GM04503 (cell line): Measurements from ENCODE around the gene MBD3.
"Not testable (repeated sequence)": the region's sequence is repeated elsewhere in the genome, so short reads cannot be mapped to it uniquely, and the experiment has no call there.

Experiments
- DNase-seq: peaks from one replicate; pipeline ENCODE4 v3.0.0-alpha.2; 2012; ENCODE audit warnings: low read depth

The MBD3 gene, protein sequence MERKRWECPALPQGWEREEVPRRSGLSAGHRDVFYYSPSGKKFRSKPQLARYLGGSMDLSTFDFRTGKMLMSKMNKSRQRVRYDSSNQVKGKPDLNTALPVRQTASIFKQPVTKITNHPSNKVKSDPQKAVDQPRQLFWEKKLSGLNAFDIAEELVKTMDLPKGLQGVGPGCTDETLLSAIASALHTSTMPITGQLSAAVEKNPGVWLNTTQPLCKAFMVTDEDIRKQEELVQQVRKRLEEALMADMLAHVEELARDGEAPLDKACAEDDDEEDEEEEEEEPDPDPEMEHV

DNA sequence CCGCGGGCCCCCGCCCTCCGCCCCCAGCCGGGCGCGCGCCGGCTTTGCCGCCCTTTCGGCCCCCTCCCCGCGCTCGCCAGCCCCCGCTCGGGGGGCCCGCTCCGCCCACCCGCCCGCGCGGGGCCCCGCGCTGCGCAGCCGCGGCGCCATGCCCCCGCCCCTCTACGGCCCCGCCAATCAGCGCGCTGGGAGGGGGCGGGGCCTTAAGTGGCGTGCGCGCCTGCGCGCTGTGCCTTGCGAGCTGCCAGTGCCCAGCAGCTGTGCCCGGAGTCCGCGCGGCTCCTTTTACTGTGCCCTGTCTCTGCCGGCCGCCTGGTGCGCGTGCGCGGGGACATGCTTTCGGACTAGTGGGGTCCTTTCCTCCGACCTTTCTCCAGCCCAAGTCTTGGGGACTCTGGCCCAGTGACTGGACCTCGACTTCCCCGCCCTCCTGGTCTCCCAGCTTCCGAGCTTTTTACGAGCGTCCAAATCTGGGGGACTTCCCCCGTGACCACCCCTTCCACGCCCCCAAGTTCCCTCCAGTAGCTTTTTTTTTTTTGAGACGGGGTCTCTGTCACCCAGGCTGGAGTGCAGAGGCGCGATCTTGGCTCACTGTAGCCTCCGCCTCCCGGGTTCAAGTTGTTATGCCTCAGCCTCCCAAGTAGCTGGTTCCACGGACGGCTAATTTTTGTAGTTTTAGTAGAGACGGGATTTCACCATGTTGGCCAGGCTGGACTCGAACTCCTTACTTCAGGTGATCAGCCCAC, at the start of gene MBD3:
MBD3 (minus strand) TSS at position 111 of the 746 bp plus-strand sequence. CDS start 234 bp downstream, outside the sequence.
- peak; percentile 44 for DNase-seq

DNA sequence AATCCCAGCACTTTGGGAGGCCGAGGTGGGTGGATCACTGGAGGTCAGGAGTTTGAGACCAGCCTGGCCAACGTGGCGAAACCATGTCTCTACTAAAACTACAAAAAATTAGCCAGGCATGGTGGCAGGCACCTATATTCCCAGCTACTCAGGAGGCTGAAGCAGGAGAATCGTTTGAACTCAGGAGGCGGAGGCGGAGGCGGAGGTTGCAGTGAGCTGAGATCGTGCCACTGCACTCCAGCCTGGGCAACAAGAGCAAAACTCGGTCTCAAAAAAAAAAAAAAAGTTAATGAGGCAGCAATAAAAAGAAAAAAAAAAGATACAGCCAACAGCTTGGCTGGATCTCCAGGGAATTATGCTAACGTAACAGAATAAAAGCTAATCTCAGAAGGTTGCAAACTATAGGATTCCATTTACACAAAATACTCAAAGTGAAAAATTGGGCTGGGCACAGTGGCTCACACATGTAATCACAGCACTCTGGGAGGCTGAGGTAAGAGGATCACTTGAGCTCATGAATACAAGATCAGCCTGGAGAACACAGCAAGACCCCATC, 48.3 kb upstream of the MBD3 start:
- DNase-seq = not testable (repeated sequence)

DNA sequence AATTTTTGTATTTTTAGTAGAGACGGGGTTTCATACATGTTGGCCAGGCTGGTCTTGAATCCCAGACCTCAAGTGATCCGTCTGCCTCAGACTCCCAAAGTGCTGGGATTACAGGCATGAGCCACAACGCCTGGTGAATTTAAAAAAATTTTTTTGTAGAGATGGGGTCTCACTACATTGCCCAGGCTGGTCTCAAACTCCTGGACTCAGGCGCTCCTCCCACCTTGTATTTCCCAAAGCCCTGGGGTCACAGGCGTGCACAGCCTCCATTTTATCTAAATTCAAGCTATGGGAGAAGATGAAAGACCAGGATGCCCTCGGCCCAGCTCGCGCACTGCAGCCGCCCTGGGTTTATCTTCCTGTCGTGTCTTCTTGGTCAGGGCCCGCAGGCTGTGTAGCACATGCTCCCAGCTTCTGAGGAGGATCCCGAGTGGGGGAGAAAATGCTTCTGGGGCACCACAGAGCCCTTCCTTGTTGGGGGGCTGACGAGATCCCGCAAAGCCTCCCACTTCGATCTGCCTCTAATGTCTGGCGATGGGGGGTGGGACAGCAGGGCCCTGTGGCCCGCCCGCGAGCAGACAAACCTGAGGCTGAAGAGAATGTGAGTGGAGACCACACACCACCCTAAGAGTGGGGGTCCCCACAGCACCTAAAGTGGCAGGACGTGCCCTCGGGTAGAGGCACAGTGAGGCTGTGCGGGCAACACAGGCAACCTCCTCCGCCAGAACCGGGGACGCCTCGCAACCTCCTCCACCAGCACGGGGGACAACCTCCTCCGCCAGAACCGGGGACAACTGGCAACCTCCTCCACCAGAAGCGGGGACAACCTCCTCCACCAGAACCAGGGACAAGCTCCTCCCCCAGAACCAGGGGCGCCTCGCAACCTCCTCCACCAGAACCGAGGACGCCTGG, 43.9 kb upstream of the MBD3 start:
- DNase-seq = no peak

DNA sequence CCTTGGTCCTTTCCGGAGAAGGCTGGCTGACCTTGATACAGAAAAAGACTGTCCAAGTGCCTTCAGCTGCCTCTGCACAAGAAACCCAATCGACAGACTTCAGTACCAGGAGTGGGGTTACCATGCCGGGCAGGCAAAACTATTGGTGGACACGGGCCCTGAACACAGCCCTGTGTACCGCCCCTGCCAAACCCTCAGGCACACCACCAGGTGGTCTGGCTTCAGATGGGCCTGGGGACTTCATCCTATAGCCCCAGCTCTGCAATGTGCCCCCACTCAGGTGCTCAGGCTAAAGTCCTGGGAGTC, 42.2 kb upstream of the MBD3 start:
- no peak for DNase-seq

DNA sequence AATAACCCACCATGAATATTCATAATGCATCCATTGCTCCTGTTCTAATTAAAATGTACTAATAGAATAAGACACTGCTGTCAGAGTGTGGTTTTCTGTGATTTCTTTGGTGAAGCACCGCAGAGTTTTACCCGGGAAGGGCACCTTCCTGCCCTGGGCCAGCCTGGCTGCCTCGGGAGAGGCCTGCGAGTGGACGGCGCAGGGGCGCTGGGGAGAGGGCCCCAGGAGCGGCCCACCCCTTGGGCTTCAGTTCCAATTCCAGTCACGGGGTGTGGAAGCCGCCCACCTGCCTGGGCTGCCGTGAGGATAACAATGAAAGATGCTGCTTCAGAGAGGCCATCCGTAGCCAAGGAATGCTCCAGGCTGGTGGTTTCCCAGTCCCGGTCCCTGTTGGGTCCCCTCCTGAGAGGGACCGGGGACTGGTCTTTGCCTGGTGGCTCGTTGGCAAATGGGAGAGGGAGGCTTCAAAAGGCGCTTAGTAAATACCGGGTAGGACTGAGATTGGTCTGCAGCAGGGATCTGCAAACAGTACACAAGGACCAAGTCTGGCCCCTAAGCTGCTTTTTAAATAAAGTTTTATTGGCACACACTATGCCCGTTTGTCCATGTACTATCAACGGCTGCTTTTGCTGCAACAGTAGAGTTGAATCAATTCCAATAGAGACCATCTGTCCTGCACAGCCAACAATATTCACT, 41.7 kb upstream of the MBD3 start:
- DNase-seq = no peak

DNA sequence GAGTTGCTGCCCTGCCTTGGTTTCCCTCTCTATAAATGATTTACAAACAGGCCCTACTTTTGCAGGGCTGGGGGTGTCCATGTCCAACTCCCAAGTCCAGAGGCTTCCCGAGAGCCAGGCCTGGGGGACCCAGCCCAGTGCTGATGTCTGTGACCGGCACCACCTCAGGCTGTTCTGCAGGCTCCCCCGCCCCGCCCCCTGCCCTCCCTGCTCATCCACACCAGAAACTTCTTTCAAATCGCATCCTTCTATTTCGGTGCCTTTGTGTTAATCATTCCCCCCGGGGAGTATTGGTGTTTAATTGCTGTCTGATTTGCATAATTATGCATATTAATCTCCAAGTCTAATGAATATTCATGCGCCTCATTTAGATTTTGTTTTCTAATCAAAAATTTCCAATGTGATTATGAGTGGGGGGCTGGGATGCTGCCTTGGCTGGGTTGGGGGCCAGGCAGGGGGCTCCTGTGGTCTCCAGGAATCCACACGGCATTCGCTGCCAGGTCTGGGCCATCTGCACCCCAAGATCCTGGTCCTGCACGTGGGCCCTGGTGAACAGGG, 40.7 kb upstream of the MBD3 start:
- no peak for DNase-seq

DNA sequence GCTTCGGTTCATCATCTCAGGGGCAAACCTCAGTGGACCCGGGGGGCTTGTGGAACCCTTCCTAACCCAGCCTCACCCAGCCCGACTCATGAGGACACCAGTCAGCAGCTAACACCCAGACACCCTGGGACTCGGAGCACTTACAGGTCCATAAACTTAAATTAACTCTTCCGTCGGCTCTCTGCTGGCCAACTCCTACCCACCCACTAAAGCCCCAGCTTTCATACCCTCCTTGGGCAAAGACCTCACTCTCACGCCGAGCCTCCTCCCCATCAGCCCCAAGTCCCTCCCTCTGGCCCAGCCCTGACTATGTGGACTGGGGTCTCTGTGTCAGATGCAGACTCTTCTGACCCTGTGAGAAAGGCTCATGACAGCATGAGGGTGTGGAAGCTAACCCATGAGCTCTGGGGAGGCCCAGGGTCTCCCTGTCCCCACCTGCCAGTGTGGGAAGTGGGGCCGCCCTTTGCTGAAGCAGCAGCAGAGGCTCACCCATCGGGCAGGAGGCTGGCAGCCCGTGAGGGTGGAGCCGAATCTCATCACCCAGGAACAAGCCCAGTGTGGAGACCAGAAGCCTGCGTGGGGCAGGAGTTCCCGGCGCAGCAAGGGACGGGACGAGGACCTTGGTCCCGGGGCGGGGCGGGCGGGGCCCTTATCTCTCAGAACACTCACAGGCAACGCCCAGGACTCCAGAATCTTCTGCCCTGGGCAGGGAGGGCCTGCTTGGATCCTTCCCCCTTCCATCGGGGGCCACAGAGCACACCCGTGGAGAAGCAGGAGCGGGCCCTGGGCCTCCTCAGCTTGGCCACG, 40.0 kb upstream of the MBD3 start:
- no peak for DNase-seq

DNA sequence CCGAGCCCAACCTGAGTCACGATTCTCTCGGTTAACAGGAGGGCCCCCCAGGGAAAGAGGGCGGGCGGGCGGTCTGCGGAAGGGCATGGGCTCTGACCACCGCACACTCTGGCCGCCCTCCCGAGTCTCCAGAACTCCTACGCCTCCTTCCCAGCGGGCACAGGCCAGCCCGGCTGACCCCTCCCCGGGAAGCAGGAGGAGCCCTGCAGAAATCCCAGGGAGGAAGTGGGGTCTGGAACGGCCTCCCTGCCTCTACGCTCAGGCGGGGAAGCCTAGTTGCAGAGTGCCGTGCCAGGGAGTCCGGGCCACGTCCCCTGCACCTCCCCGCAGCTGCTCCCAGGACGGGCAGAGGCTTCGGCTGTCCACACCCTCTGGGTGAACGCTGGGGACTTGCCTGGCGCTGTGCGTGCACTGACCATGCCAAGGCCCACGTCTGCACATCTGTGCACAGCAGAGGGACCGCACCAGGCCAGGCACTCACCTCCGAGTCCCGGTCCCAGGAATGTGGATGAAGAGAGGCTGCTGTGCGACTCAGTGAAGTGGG, 39.0 kb upstream of the MBD3 start:
- DNase-seq = no peak

DNA sequence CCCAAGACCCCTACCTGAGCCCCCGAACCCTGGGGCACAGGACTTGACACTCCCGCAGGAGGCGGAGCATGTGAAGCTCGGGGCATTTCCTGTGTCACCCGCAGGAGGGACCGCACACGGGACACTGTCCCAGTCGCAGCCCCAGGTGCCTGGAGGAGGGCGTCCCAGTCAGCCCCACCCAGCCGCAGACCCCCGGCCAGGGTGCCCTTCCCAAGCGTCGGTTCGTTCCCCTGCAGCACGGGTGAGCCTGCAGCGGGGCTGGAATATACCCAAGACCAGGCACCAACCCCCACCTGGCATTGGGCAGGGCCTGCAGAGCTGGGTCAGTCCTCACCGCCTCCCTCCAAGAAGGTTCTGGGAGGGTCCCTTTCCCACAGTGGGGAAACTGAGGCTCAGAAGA, 38.1 kb upstream of the MBD3 start:
- DNase-seq = no peak

DNA sequence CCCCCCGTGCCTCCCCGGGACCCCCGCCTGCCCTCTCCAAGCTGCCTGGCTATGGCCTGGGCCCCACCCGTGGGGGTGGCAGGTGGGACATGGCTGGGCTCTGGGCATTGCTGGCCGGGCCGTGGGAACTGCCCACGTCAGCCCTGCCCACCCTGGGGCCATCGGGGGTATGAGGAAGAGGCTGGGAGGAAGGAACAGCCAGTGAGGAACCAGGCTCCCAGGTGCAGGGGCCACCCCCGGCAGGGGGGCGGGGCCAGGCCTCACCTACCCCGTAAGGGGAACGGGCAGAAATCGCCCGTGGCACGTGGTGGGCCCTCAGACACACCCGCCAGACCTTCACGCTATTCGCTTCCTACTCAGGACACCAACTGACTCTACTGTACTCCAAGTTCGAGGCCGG, 37.3 kb upstream of the MBD3 start:
- DNase-seq = no peak

DNA sequence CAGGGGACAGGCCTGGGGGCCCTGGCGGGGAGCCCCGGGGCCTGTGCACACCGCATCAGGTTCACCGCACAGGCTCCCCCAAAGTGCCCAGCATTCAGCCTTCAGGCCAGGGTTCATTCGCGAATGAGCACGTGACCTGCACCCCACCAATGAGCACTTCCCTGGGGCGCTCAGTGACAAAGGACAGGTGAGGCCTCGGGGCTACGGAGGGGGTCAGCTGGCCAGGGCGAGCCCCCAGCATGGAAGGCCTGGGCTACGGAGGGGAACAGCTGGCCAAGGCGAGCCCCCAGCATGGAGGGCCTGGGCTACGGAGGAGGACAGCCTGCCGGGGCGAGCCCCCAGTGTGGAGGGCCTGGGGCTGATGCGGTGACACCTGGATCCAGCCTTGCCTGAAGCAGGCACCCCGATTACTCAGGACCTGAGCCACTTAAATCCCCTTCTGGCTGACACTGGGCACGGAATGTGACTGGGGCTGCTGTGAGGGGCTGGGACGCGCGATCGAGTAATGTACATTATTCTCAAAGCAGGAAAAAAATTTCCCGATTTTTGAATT, 36.7 kb upstream of the MBD3 start:
- DNase-seq = no peak

DNA sequence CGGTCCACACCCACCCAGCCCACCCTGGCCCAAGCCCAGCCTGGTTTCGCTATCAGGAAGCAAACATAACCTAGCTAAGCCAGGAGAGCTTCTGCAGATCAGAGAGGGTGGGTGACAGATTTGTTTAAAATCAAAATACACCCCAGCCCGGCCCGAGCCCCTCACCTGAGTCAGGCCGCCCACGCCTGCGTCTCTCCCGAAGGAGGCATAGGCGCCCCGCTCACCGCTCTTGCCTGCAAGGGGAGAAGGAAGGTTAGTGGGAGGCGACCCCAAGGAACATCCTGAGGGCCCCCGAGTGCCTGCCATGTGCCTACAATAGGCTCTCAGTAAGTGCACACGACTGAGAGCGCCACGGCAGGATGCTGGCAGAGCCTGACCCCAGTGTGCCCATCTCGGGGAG, 34.5 kb upstream of the MBD3 start:
- no peak for DNase-seq

DNA sequence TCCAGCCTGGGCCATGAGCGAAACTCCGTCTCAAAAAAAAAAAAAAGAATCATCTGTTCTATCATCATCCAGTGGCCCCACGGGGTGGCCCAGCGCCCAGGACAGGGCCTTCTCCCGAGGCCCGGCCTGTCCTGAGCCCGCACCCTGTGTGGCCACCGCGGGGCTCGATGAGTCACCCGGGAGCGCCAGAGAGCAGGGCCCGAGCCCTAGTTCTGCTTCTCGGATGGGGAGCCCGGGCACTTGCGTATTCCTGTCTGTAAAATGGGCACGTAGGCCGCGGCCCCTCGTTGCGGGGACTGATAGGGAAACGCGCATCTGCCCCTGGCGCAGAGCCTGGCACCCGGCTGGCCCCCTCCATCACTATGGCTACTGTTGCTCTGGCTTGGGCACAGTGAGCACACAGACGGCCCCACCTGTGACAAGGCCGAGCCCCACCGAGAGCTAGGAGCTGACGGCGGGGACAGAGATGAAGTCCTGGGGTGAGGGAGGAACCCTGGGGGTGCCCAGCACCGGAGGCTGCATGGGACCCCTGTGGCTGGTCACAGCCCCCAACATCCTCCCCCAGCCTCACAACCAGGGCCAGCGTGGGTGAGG, 33.8 kb upstream of the MBD3 start:
- no peak for DNase-seq

DNA sequence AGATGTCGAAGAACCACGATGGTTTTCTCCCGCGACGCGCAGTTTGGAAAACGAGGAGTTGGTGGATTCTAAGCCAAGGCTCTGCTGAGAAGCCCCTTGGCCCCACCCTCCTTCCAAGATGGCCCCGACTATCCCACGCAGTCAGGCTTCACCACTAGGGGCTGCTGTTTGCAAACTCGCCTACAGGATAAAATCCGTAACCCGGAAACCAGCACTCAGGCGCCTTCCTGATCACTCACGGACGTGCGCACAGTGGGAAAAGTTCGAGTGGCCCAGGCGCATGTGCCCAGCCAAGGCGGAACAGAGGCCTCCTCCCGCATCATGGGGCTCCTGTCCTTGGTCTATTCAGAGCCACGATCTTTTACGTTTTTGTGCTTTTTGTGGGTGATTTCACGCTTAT, 31.8 kb upstream of the MBD3 start:
- DNase-seq = no peak

DNA sequence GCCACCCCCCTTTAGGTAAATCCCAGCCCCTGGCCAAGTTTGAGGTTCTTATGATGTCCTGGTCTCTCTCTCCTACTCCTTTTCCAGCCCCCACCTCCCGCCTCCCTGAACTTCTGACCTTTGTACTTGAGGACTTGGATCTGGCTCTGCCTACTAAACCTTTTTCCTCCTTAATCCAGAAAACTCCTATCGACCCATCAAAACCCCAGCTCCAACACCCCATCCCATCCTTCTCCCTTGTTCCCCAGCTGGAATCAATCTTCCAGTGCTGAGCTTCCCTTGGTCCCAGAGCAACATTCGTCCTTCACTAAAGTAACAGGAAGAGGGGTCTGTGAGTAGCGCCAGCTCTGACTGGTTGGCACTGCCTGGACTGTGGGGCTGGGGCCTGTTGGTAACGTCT, 29.9 kb upstream of the MBD3 start:
- DNase-seq = no peak

DNA sequence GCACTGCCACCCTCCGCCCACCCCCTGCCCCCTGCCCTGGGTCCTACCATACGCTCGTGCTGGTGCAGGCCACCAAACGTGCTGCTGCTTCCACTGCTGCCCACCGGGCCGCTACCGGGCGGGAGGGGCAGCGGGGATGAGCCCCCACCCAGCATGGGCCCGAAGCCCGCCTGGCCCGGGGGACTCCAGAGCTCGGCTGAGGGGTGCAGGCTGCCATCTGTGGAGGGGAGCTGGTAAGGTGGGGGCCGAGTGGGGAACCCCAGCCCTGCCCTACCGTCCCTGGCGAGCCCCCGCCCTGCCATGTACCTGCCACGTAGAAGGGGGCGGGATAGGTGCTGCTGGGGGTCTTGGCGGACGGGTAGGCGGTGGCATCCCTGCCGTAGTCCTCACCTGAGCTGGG, 29.3 kb upstream of the MBD3 start:
- no peak for DNase-seq

DNA sequence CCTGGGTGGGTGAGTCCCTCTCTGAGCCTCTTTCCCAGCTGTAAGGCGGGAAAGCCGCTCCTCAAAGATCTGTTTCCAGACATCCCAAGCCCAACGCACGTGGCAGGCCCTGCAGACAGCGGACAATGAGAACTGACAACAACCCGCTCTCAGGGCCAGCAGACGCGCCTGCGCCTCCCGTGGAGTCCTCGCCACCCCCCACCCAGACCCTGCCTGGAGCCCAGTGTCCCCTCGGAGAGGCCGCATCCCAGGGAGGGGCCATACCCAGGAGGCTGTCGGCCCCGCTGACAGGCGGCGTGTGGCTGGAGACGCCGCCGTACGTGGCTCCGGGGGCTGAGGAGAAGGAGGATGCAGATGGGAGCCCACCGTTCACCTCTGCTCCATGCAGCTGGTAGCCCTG, 28.9 kb upstream of the MBD3 start:
- DNase-seq = no peak

DNA sequence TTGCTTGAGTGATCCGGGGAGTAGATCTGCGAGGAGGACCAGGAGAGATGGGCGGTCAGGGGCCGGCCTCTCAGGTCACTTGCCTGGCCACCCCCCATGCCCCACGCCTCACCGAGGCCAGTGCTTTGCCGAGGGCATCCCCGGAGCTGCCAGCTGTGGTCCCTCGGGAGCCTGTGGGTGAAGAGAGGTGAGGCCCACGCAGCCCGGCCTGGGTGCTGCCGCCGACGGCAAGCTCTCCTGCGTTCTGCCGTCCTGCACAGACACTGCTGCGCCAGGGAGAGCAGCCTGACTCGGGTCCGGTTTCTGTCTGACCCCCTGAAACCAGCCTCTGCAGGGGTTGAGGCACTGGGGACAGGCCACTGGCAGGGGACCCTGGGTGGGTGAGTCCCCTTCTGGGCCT, 28.4 kb upstream of the MBD3 start:
- no peak for DNase-seq

DNA sequence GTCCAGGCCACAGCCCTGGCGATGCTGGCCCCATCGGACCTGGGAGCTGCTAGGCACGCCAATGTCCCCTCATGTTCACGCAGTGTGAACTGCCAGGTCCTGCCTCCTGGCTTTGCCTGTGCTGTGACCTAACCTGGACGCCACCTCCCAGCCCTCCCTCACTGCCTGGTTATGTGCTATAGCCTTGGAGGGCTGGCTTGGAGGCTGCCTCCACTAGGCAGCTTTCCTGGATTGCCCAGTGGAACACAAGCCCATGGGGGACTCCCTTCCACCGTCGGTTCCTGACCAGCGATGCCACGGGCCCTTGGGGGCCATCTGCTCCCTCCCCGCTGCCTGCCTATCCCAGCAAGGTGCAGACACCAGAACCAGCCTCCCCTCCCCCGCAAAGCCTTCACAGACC, 27.8 kb upstream of the MBD3 start:
- DNase-seq = no peak

DNA sequence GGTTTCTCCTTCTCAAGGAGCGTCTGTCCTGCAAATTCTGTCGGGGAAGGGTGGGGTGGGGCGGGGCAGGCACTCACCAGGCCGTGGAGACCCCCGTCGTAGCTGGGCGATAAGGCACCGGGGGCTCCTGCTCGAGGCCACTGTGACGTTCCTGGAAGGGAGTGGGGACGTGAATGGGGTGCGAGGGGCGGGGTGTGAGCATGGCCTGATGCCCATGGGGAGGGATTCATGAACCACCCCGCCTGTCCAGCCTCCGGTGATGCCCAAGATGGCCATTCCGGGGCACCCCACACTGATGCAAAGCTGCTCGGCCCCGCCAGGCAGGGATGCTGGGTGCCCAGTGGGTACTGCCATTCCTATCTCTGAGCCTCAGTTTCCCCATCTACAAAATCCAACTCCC, 27.0 kb upstream of the MBD3 start:
- no peak for DNase-seq
